ENCODE data around the gene BHLHE40. TPM values are rescaled to one million over a fixed set of nuclear protein-coding genes. Genes with fewer than 3 reads are reported as not detected.
A peak's percentile ranks its signal among the peaks of the same experiment; 100 is the strongest.

BHLHE40 gene
- total and polyA plus RNA-seq, 2 of the 13 experiments (the other 11 are each of a cell fraction or from before 2014, with no cell fraction given), result 1.8 to 51.0 TPM

GRCh38 chr3:4978204-4978965 lies 852 bp upstream of the BHLHE40 start:
- Histone ChIP-seq H3K9ac (ENCODE audit: insufficient read depth, low read depth, low read length) (peak overlapping the region; percentile 89), H3K27ac (ENCODE audit: extremely low read length, insufficient read depth, low read length) (peak overlapping the region; percentile 100), H3K27me3 (ENCODE audit: control insufficient read depth in 1 of 2, insufficient read depth in 2 of 2, low read length in 2 of 2) (no peaks in the 10 kb centered on the region; a peak in 1 of 5 replicates), H3K9me3 (ENCODE audit: low read length) (no peaks in the 10 kb centered on the region), H3K4me3 (replicated peaks in 1 of 3; ENCODE audit: insufficient read depth in 1 of 3, low read depth in 2 of 3, low read length in 3 of 3) (peak overlapping the region; percentile 45 to 95 (median 57)), H4K20me1 (ENCODE audit: insufficient read depth, low read length) (peaks cover 28% of the 10 kb centered on the region), H3K4me1 (ENCODE audit: insufficient read depth, low read length) (peaks cover 32% of the 10 kb centered on the region), H3K79me2 (ENCODE audit: insufficient read depth, low read length) (peaks cover 39% of the 10 kb centered on the region), H3K36me3 (replicated peaks in 1 of 2; ENCODE audit: control insufficient read depth in 1 of 2, insufficient read depth in 2 of 2, low read length in 2 of 2) (peaks cover 7 to 21% of the 10 kb centered on the region in 2 experiments), H3K4me2 (ENCODE audit: low read depth, low read length) (peak overlapping the region; percentile 97), H2AFZ (ENCODE audit: low read length) (no peak overlapping the region)
- 1% methylated on average over 15 of the region's 76 CpGs for whole genome bisulfite sequencing (ENCODE audit: low lambda C conversion rate)
- intact Hi-C loops (cut with micrococcal nuclease; ENCODE audit: unreplicated experiment) (loop anchor here (5.0 kb wide), 1 partner anchor 144 kb away; the partner anchor contains the start of gene ARL8B), in situ Hi-C loops (cut with HindIII; ENCODE audit: extremely low pct_ligation_motif_present, low pct_unique_long_range_greater_than_20kb) (no loop called here)
- BruUV-seq (replicated peaks), result no TSS peak
- DNase-seq (ENCODE audit: low spot score), result peak; percentile 91
- ATAC-seq, result peak; percentile 74
- ChIA-PET CTCF (ENCODE audit: low intra/inter-chr PET ratio, low total read pairs) (no interaction called here), POLR2A (interaction anchor here (0.6 to 3.8 kb wide), 12 partner anchors 9 to 257 kb away, joined by 3 to 20 read pairs (median 4); no protein-coding TSS in a partner anchor)
- peak; percentile 53 for FAIRE-seq
- TF ChIP-seq KLF12 (CRISPR knock-in tag; IDR thresholded peaks at IDR 0.05; ENCODE audit: borderline replicate concordance) (no peak; the same call in 1 of the 2 replicates), ZNF318 (CRISPR knock-in tag; IDR thresholded peaks at IDR 0.05) (0 out of 2 replicates have a peak, but pooled peaks have one; percentile 36), ZNF770 (CRISPR knock-in tag; IDR thresholded peaks at IDR 0.05) (peak; percentile 65), ZNF841 (CRISPR knock-in tag; IDR thresholded peaks at IDR 0.05; ENCODE audit: borderline replicate concordance) (peak; percentile 81), SMYD3 (CRISPR knock-in tag; IDR thresholded peaks at IDR 0.05) (0 out of 2 replicates have a peak, but pooled peaks have one; percentile 83), TAF15 (IDR thresholded peaks at IDR 0.05; ENCODE audit: low read depth, low read length, poor library complexity, severe bottlenecking) (peak; percentile 66)
- TF ChIP-seq, protein P1, sequence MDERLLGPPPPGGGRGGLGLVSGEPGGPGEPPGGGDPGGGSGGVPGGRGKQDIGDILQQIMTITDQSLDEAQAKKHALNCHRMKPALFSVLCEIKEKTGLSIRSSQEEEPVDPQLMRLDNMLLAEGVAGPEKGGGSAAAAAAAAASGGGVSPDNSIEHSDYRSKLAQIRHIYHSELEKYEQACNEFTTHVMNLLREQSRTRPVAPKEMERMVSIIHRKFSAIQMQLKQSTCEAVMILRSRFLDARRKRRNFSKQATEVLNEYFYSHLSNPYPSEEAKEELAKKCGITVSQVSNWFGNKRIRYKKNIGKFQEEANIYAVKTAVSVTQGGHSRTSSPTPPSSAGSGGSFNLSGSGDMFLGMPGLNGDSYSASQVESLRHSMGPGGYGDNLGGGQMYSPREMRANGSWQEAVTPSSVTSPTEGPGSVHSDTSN (CRISPR knock-in tag; IDR thresholded peaks at IDR 0.05), result no peak
- TF ChIP-seq, protein P2, sequence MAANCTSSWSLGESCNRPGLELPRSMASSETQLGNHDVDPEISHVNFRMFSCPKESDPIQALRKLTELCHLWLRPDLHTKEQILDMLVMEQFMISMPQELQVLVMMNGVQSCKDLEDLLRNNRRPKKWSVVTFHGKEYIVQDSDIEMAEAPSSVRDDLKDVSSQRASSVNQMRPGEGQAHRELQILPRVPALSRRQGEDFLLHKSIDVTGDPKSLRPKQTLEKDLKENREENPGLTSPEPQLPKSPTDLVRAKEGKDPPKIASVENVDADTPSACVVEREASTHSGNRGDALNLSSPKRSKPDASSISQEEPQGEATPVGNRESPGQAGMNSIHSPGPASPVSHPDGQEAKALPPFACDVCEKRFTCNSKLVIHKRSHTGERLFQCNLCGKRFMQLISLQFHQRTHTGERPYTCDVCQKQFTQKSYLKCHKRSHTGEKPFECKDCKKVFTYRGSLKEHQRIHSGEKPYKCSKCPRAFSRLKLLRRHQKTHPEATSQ (CRISPR knock-in tag; IDR thresholded peaks at IDR 0.05; ENCODE audit: borderline replicate concordance), result peak; percentile 100
